ENCODE results near the gene ZC3H6.

DNA sequence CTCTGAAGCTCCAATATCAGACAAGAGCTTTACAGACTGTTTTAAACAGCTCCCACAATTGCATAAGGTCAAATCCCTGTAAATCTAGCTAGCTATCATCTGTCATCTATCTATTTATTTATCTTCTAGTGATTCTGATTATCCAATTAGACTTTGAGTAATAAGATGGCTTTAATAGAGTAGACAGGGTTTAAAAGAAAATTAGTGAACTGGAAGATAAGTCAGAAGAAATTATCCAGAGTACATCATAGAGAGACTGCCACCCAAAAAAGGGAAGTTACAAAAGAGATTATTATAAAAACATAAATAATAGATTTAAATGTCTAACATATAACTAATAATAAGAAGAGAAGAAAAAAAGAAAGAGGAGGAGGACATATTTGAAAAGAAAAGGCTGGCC is 12.5 kb upstream of the ZC3H6 start:
- TF ChIP-seq, protein P1, sequence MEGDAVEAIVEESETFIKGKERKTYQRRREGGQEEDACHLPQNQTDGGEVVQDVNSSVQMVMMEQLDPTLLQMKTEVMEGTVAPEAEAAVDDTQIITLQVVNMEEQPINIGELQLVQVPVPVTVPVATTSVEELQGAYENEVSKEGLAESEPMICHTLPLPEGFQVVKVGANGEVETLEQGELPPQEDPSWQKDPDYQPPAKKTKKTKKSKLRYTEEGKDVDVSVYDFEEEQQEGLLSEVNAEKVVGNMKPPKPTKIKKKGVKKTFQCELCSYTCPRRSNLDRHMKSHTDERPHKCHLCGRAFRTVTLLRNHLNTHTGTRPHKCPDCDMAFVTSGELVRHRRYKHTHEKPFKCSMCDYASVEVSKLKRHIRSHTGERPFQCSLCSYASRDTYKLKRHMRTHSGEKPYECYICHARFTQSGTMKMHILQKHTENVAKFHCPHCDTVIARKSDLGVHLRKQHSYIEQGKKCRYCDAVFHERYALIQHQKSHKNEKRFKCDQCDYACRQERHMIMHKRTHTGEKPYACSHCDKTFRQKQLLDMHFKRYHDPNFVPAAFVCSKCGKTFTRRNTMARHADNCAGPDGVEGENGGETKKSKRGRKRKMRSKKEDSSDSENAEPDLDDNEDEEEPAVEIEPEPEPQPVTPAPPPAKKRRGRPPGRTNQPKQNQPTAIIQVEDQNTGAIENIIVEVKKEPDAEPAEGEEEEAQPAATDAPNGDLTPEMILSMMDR (conservative IDR thresholded peaks at IDR 0.05 in 1 of 2, IDR thresholded peaks at IDR 0.05 in 1 of 2; ENCODE audit: extremely low read depth in 1 of 2, insufficient read depth in 1 of 2, low read depth in 1 of 2, low read length in 2 of 2) = no peak
- TF ChIP-seq EZH2 (IDR thresholded peaks at IDR 0.05; ENCODE audit: borderline replicate concordance, low read length) = no peak

Data from mammary epithelial cell (primary cell).